ENCODE measurements around the gene CDV3.
"Not testable (repeated sequence)": the region's sequence is repeated elsewhere in the genome, so short reads cannot be mapped to it uniquely, and the experiment has no call there.

DNA sequence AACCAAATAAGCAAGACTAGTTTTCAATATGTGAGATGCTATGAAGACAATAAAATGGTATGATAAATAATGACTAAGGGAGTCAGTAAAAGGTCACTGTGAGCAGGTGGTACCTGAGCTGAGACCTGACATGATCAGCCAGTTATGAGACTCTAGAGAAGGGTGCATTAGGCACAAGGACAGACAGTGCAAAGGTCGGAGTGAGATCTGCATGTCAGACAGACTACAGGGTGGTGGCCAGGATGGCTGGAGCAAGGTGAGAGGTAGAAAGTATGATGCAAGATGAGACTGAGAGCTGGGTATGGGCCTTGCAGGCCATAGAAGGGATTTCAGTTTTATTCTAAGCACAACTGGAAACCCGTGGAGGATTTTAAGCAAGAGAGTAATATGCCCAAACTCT, 28.5 kb upstream of the CDV3 start:
- TF ChIP-seq, protein P1, sequence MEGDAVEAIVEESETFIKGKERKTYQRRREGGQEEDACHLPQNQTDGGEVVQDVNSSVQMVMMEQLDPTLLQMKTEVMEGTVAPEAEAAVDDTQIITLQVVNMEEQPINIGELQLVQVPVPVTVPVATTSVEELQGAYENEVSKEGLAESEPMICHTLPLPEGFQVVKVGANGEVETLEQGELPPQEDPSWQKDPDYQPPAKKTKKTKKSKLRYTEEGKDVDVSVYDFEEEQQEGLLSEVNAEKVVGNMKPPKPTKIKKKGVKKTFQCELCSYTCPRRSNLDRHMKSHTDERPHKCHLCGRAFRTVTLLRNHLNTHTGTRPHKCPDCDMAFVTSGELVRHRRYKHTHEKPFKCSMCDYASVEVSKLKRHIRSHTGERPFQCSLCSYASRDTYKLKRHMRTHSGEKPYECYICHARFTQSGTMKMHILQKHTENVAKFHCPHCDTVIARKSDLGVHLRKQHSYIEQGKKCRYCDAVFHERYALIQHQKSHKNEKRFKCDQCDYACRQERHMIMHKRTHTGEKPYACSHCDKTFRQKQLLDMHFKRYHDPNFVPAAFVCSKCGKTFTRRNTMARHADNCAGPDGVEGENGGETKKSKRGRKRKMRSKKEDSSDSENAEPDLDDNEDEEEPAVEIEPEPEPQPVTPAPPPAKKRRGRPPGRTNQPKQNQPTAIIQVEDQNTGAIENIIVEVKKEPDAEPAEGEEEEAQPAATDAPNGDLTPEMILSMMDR (IDR thresholded peaks at IDR 0.05), result peak in 2 of 6 experiments; percentile 11 to 14
- TF ChIP-seq POLR2A (IDR thresholded peaks at IDR 0.05), result not testable (repeated sequence)

Measured in Peyer's patch (tissue), 4 donors.